H1 (cell line): ENCODE results near the gene AKAP8. TPM values are rescaled to one million over a fixed set of nuclear protein-coding genes. Genes with fewer than 3 reads are reported as not detected.

Source experiments
- POLR2AphosphoS5 ChIP-seq: IDR thresholded peaks from 2 replicates; pipeline ENCODE4 v1.6.1; 2011; ENCODE audit warnings: low read depth, low read length
- SP4 ChIP-seq: IDR thresholded peaks from 2 replicates; pipeline ENCODE4 v1.6.1; 2012; ENCODE audit warnings: low read length, inconsistent platforms
- polyA plus RNA-seq, 7 experiments: library from polyadenylated mRNA; depleted of rRNA in 3 of 7; stranded (reverse) in 5 of 7; unstranded in 2 of 7; fragments of >200 nt in 5 of 7; fragments of 200-250 nt in 2 of 7; gene quantifications; 1 replicate in 5 of 7; 2 replicates in 1 of 7; 4 replicates in 1 of 7; pipeline versions ENCODE4 v1.2.1 to v1.2.3, GENCODE V29; 2011 to 2013; ENCODE audit warnings: missing spikeins in 2 of 7, mixed read lengths in 2 of 7
- total RNA-seq: library from RNA; stranded (reverse); fragmentation: NEBNext Ultra II Directional; extraction: Animal tissue kit (Norgen Biotek cat#: 25700); gene quantifications from 2 replicates; pipeline ENCODE4 v1.2.1, GENCODE V29; 2021
- TF ChIP-seq, protein P1 (sequence below): IDR thresholded peaks from 2 replicates; pipeline ENCODE4 v1.6.1; 2011; ENCODE audit warnings: low read length, improper control_type of control experiment

Gene AKAP8
- total and polyA plus RNA-seq, 2 of the 8 experiments (the other 6 are each of a cell fraction or from before 2014, with no cell fraction given): 17.0 to 41.0 TPM

DNA sequence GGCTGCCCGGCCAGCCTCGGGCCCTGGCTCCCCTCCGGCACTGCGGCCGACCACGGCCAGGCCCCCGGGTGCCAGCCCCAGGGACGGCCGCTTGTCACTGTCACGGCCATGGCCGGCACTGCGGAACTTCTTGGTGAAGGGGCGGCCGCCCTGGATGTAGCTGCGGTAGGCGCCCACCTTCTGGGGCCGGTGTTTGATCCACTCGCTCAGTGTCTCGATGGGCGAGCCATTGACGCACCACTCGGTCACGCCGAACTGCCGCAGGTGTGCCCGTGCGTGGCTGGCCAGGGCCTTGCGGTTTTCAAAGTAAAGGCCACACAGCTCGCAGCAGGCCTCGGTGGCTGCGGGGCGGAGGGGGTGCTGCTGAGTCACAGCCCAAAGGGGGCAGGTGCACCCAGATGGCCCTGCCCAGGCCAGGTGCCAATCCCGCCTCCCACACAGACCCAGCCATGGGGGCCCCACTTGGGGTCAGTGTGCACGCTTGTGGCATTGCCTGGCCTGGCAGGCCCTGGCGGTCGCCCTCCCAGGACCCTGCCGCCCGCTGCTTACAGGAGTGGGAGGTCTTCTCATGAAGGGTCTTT lies 45.2 kb upstream of the AKAP8 start (continued):
- TF ChIP-seq, protein P1, sequence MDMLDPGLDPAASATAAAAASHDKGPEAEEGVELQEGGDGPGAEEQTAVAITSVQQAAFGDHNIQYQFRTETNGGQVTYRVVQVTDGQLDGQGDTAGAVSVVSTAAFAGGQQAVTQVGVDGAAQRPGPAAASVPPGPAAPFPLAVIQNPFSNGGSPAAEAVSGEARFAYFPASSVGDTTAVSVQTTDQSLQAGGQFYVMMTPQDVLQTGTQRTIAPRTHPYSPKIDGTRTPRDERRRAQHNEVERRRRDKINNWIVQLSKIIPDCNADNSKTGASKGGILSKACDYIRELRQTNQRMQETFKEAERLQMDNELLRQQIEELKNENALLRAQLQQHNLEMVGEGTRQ: no peak
- TF ChIP-seq SP4: no peak
- no peak for TF ChIP-seq POLR2AphosphoS5
